Measurements from ENCODE around the gene CIBAR2. TPM values are rescaled to one million over a fixed set of nuclear protein-coding genes. Genes with fewer than 3 reads are reported as not detected.

The CIBAR2 gene
- total RNA-seq, 1 donor from 2014 or later, result not detected

DNA sequence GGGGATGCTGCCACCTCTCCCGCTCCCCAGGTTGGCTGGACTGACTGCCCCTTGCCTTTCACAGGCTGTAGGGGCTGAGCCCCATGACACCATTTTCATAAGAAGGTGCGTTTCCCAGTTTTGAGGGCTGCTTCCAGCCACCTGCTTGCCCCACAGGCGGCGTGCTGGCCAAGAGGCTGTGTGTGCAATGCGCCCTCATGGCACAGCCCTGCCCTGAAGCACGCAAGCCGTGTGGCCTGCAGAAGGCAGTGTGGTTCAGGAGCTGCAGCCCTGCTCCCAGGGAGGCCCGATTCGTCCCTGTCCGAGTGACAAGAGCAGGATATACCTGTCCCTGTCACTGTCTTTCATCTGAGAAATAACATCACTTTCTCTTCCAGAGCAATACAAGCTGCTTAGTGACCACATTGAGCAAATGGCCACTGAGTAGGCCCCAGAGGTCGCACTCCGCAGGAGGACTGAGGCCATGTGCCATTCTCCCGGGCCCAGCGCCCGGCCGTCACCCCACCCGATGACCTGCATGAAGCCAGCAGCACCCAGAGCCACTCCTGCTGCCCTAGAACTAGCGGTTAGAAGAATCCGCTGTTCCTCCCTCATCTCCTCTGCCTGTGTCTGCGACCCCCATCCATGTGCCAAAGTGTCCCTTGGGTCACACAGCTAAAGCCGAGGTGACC is 24.2 kb downstream of the CIBAR2 start:
- intact Hi-C loops (cut with micrococcal nuclease), result loop anchor here (5.0 kb wide), 1 partner anchor 76 kb away; the partner anchor contains the start of gene ZDHHC7
- H3K27ac Mint-ChIP-seq, result no peak overlapping the region
- no peaks in the 10 kb centered on the region for H3K9me3 Mint-ChIP-seq
- no peaks in the 10 kb centered on the region for H3K36me3 Mint-ChIP-seq (ENCODE audit: low read depth)
- H3K4me3 Mint-ChIP-seq (ENCODE audit: low read depth), result no peak overlapping the region
- H3K27me3 Mint-ChIP-seq (ENCODE audit: low read depth), result no peaks in the 10 kb centered on the region
- no peak for DNase-seq (ENCODE audit: low spot score)
- H3K4me1 Mint-ChIP-seq (ENCODE audit: low read depth), result peaks cover 4% of the 10 kb centered on the region

DNA sequence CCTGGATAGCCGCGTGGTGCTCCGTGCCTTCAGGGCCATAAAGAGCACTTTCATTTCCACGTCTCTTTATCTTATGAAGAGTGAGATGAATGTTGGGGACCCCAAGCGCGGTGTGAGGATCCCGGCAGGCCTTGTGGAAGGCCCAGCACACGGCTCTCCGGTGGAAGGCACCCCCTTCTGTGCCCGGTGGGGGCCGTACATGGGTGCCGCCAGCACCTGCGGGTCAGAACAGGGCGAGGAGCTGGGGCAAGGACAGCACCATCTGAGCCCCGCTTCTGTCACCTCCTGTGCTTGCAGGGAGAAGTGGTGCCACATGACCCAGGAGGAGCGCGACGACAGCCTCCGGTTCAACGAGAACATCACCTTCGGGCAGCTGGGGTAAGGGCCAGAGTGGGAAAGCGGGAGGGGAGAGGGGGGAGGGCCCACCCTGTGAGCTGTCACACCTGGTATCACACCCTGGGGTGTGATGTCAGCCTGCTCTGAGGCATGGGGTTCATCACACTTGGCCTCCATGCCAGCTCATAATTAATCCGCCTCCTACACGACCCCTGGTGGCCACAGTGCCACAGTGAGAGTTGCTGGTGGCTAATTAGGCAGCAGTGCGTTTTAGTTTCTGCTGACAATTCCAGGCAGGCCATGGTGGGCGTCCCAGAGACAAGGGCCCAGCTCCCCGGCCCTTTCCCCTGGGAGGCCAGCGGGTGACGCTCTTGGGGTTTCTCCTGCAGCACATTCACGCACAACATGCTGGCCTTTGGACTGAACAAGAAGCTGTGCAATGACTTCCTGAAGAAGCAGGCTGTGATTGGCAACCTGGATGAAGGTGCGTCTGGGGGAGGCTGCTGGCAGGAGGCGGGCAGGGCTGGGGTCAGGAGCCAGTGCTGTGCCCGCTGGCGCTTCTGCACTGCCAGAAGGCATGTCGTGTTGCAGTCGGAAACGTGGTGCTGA is 25.7 kb downstream of the CIBAR2 start:
- DNase-seq (ENCODE audit: low spot score), result peak; percentile 69
- H3K27me3 Mint-ChIP-seq (ENCODE audit: low read depth), result peaks cover 3% of the 10 kb centered on the region
- H3K4me3 Mint-ChIP-seq (ENCODE audit: low read depth), result no peak overlapping the region
- H3K4me1 Mint-ChIP-seq (ENCODE audit: low read depth), result peaks cover 4% of the 10 kb centered on the region
- no peaks in the 10 kb centered on the region for H3K36me3 Mint-ChIP-seq (ENCODE audit: low read depth)
- H3K9me3 Mint-ChIP-seq, result no peaks in the 10 kb centered on the region
- no peak overlapping the region for H3K27ac Mint-ChIP-seq
- intact Hi-C loops (cut with micrococcal nuclease), result loop anchor here (1.0 to 5.0 kb wide), 3 partner anchors 31 to 74 kb away; partner anchors contain the start of gene ZDHHC7

DNA sequence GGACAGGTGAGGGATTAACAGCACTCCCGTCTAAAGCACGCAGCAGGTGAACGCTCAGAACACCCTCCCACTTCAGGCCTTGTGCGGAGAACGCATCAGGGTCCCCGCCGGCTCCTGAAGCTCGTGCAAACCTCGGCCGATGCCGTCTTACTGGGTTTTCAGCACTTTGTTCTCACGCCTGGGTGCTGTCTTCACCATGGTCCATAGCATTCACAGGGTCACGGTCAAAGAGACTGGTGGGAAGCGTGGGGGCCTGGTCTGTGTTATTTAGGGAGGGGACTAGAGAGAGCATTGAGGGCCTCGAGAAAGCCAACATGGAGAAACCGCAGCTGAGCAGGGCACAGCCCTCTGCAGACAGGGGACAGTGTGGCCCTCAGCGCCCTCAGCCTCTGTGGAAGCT is 26.6 kb downstream of the CIBAR2 start:
- Mint-ChIP-seq H3K27me3 (ENCODE audit: low read depth) (peaks cover 3% of the 10 kb centered on the region), H3K27ac (no peak overlapping the region), H3K9me3 (no peaks in the 10 kb centered on the region), H3K4me3 (ENCODE audit: low read depth) (no peak overlapping the region), H3K36me3 (ENCODE audit: low read depth) (no peaks in the 10 kb centered on the region), H3K4me1 (ENCODE audit: low read depth) (peaks cover 4% of the 10 kb centered on the region)
- no peak for DNase-seq (ENCODE audit: low spot score)
- intact Hi-C loops (cut with micrococcal nuclease), result loop anchor here (1.0 to 5.0 kb wide), 3 partner anchors 30 to 73 kb away; partner anchors contain the start of gene ZDHHC7

DNA sequence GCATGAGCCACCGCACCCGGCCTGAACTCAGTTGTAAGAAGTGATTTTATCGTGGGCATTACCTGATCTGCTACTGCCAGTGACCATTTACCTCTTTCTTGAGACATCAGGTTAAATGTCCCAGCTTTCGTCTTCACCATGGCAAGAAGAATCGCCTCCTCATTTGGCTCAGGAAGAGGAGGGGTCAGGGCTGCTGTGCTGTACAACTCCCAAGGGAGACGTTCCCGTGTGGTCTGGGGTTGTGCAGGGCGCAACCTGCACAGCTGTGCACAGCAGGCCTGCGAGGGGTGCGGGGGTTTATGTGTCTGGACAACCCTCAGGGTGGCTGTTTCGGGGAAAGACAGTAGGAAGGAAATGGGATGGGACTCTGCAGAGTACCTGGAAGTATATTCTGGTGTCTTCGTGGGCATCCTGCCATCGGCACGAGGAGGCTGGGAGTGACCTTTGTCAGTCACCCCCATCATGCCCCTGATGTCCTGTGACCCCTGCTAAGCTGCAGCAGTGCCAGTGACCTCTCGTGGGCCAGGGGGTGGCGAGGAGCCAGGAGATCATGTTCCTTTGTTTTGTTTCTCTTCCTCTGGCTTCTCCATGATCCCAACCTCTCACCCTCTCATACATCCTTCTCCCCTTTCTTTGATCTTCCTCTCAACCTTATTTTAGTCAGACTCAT is 27.3 kb downstream of the CIBAR2 start:
- intact Hi-C loops (cut with micrococcal nuclease), result loop anchor here (5.0 kb wide), 1 partner anchor 73 kb away; the partner anchor contains the start of gene ZDHHC7
- H3K27me3 Mint-ChIP-seq (ENCODE audit: low read depth), result peaks cover 3% of the 10 kb centered on the region
- no peaks in the 10 kb centered on the region for H3K9me3 Mint-ChIP-seq
- no peak overlapping the region for H3K4me3 Mint-ChIP-seq (ENCODE audit: low read depth)
- H3K4me1 Mint-ChIP-seq (ENCODE audit: low read depth), result peaks cover 4% of the 10 kb centered on the region
- no peaks in the 10 kb centered on the region for H3K36me3 Mint-ChIP-seq (ENCODE audit: low read depth)
- no peak for DNase-seq (ENCODE audit: low spot score)
- H3K27ac Mint-ChIP-seq, result no peak overlapping the region

DNA sequence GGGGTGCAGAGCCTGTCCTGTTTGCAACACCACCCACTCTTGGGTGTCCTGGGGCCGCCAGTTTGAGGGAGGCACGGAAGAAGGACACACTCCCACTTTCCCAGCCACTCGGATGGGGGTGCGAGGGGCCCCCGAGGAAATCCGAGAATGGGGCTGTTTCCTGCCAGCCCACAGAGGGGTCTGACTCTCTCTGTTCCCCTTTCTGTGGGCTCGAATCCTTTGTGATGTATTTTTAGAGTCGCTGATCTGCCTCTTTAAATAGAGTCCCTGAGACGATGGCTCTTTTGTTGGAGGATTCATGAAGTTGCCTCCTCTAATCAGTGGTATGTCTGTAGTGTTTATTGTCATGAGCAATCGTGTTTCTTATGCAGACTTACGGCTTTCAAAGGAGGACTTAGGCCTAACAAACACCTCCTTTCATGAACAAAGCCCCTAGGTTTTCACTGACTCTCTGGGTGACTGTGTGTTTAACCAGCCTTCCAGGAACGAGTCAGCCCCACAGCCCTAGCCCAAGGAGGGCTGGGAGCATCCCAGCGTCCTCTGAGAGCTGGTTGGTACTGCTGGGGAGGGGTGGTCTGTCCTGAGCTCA is 29.1 kb downstream of the CIBAR2 start:
- H3K27ac Mint-ChIP-seq, result no peak overlapping the region
- H3K4me3 Mint-ChIP-seq (ENCODE audit: low read depth), result no peak overlapping the region
- peaks cover 3% of the 10 kb centered on the region for H3K27me3 Mint-ChIP-seq (ENCODE audit: low read depth)
- intact Hi-C loops (cut with micrococcal nuclease), result no loop called here
- peaks cover 4% of the 10 kb centered on the region for H3K4me1 Mint-ChIP-seq (ENCODE audit: low read depth)
- no peaks in the 10 kb centered on the region for H3K36me3 Mint-ChIP-seq (ENCODE audit: low read depth)
- no peaks in the 10 kb centered on the region for H3K9me3 Mint-ChIP-seq
- no peak for DNase-seq (ENCODE audit: low spot score)

DNA sequence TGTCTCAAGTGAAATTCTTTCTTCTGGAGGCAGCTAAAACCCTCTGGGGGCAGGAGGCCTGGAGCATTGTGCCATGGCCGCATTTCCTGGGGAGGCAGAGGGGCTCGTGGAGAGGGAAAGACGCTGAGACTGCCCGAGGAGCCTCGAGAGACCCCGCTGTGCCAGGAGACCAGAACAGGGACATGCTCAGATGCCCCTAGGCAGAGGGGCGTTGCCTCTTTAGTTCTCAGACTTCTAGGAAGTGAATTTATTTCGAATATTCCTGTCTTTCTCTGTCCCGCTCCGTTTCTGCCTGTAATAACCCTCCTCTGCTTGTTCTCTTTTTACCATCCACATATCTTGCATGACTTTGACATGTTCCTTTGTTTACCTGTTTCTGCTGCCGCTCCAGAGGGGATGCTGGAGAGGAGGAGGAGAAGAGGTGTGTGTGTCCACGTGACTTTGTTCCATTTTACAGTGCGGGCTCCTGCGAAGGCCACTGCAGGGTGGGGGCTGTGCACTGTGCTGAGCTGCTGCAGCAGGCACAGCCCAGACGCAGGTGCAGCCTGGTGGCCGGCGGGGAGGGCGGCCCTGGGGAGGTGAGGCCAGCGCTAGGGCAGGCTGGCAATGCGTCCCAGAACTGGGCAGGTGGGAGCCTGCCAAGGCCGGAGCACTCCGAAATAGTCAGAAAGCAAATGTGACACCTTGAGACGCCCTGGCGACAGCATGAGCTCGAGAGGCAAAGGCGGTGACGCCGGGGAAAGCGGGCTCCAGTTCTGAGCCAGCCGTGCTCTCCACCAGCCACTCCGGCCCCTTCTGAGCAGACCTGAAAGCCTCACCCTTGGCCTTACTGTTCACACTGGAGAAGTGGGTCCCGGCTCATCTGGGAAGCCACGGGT is 29.9 kb downstream of the CIBAR2 start:
- H3K4me3 Mint-ChIP-seq (ENCODE audit: low read depth), result no peak overlapping the region
- no peaks in the 10 kb centered on the region for H3K36me3 Mint-ChIP-seq (ENCODE audit: low read depth)
- H3K27ac Mint-ChIP-seq, result no peak overlapping the region
- intact Hi-C loops (cut with micrococcal nuclease), result no loop called here
- H3K4me1 Mint-ChIP-seq (ENCODE audit: low read depth), result peaks cover 4% of the 10 kb centered on the region
- no peaks in the 10 kb centered on the region for H3K9me3 Mint-ChIP-seq
- peaks cover 3% of the 10 kb centered on the region for H3K27me3 Mint-ChIP-seq (ENCODE audit: low read depth)
- no peak for DNase-seq (ENCODE audit: low spot score)

DNA sequence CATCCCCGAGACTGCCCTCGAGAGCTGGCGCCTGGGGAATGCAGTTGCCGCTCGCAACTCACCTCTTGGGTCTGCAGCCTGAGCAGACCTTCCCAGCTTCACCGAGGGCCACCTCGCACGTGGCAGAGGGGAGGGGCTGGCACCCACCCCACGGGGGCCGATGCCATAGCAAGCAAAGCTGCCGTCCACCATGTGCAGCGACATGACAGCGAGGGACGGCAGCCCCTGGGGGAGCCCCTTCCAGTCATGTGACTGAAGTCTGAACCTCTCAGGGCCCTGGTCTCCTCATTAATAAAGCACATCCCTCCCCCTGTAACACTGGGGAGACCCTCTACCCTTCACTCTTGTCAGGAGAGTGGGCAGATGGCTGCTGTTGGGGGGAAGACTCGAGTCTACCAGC is 30.5 kb downstream of the CIBAR2 start:
- intact Hi-C loops (cut with micrococcal nuclease), result no loop called here
- Mint-ChIP-seq H3K27me3 (ENCODE audit: low read depth) (peaks cover 3% of the 10 kb centered on the region), H3K4me3 (ENCODE audit: low read depth) (no peak overlapping the region), H3K9me3 (no peaks in the 10 kb centered on the region), H3K27ac (no peak overlapping the region), H3K4me1 (ENCODE audit: low read depth) (peaks cover 2% of the 10 kb centered on the region), H3K36me3 (ENCODE audit: low read depth) (no peaks in the 10 kb centered on the region)
- DNase-seq (ENCODE audit: low spot score), result no peak

DNA sequence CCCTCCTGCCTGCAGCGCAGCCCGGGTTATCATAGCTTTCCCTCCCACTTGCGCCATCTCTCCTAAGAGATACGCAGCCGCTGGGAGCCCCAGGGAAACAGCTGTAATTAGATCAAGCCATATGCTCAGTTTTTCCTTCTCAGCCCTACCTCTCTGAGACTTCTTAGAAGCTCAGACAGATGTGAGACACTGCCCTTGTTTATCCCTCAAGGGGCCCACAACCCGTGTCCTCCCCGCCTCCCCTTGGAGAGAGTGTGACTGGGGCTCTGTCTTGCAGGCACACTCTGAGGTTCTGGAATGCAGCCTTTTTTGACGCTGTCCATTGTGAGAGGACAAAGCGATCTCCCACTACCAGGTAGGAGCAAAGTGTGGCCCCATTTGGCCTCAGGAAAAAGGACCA is 31.2 kb downstream of the CIBAR2 start:
- no peak overlapping the region for H3K4me3 Mint-ChIP-seq (ENCODE audit: low read depth)
- no peaks in the 10 kb centered on the region for H3K9me3 Mint-ChIP-seq
- H3K4me1 Mint-ChIP-seq (ENCODE audit: low read depth), result peaks cover 2% of the 10 kb centered on the region
- no peaks in the 10 kb centered on the region for H3K36me3 Mint-ChIP-seq (ENCODE audit: low read depth)
- H3K27ac Mint-ChIP-seq, result no peak overlapping the region
- intact Hi-C loops (cut with micrococcal nuclease), result no loop called here
- H3K27me3 Mint-ChIP-seq (ENCODE audit: low read depth), result peaks cover 3% of the 10 kb centered on the region
- DNase-seq (ENCODE audit: low spot score), result no peak

DNA sequence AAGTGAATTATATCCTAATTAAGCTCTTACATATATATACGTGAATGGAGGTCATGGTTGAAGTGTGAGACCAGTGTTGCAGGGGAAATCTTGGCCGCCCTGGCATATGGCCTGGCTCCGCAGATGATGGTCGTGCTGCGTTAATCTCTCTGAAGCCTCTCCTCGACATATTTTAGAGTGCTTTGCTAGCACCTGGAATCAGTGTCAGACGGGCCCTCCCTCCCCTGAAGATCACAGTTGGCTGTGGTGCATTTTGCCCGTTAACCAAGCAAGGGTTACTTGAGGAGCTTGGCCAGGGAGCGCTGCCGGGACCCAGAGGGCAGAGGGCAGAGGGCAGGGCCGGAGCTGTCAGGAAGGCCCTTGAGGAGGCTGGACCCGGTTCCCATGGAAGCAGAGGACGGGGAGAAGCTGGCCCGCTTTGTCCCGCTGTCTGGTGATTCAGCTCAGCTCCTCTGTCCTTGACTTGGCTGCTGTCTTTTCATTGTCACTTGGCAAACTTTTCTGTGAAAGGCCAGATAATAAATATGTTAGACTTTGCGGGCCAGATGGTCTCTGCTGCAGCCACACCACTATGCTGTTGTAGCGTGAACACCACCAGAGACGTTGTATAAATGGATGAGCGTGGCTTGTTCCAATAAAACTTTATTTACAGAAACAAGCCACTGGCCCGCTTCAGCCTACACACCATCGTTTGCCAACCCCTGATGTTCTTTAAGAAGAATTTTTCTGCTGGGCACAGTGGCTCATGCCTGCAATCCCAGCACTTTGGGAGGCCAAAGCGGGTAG is 32.3 kb downstream of the CIBAR2 start:
- Mint-ChIP-seq H3K27ac (no peak overlapping the region), H3K9me3 (no peaks in the 10 kb centered on the region), H3K36me3 (ENCODE audit: low read depth) (no peaks in the 10 kb centered on the region), H3K27me3 (ENCODE audit: low read depth) (peaks cover 3% of the 10 kb centered on the region), H3K4me1 (ENCODE audit: low read depth) (peaks cover 2% of the 10 kb centered on the region), H3K4me3 (ENCODE audit: low read depth) (no peak overlapping the region)
- intact Hi-C loops (cut with micrococcal nuclease), result no loop called here
- DNase-seq (ENCODE audit: low spot score), result no peak

DNA sequence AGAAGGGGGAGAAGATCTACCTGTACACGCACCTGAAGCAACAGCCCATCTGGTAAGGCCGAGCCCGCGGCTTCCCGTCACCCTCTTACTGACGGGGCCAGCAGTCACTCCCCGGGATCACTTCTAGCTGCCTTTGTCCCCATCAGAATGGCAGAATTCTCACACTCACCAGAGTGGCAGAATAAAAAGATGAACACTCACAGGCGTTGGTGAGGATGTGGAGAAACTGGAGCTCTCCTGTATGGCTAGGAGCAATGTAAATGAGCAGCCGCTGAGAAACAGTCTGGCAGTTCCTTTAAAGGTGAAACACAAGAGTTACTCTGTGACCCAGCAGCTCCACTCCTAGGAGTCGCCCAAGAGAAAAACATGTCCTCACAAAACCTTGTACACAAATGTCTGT is 33.3 kb downstream of the CIBAR2 start:
- DNase-seq (ENCODE audit: low spot score), result no peak
- H3K27me3 Mint-ChIP-seq (ENCODE audit: low read depth), result peaks cover 3% of the 10 kb centered on the region
- H3K9me3 Mint-ChIP-seq, result no peaks in the 10 kb centered on the region
- H3K4me3 Mint-ChIP-seq (ENCODE audit: low read depth), result no peak overlapping the region
- peaks cover 2% of the 10 kb centered on the region for H3K4me1 Mint-ChIP-seq (ENCODE audit: low read depth)
- no peak overlapping the region for H3K27ac Mint-ChIP-seq
- H3K36me3 Mint-ChIP-seq (ENCODE audit: low read depth), result no peaks in the 10 kb centered on the region
- intact Hi-C loops (cut with micrococcal nuclease), result no loop called here

DNA sequence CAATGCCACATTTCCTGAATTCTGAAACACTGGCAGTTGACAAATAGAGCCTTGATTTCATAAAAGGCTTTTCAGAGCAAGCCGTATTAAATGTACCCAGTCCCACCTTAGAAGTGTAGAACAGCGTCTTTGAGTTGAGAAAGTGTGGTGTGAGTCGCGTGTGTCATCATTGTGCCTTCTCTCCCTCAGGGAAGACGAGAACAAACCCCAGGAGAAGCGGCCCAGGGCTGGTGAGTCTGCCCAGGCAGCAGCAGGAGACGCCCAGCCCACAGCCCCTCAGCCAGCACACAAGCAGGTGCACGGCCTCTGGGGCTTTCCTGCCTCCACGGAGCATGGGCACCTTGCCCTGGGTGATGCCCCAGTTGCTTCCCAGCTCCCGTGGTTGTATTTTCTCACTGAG is 34.0 kb downstream of the CIBAR2 start:
- Mint-ChIP-seq H3K27ac (no peak overlapping the region), H3K9me3 (no peaks in the 10 kb centered on the region)

More for the DNA sequence above, 34.0 kb downstream of the CIBAR2 start:
- Mint-ChIP-seq H3K4me1 (ENCODE audit: low read depth) (peaks cover 1% of the 10 kb centered on the region), H3K36me3 (ENCODE audit: low read depth) (no peaks in the 10 kb centered on the region), H3K4me3 (ENCODE audit: low read depth) (no peak overlapping the region), H3K27me3 (ENCODE audit: low read depth) (peaks cover 3% of the 10 kb centered on the region)
- intact Hi-C loops (cut with micrococcal nuclease), result no loop called here
- no peak for DNase-seq (ENCODE audit: low spot score)

All from activated T-helper 2 cell treated with anti-CD3 and anti-CD28 coated beads, Interferon-gamma antibody, Interleukin-2, Interleukin-4, amounts not matched to agents 10 μg/mL and 5 μg/mL and 100 μg/mL, durations not matched to agents 14 hours and 24 hours and 36 hours (primary cell).